Left kidney (tissue), 2 donors: ENCODE measurements around the gene GTF2E1. TPM values are rescaled to one million over a fixed set of nuclear protein-coding genes. Genes with fewer than 3 reads are reported as not detected.

Source experiments
- DNase-seq: peaks from one replicate; pipeline ENCODE4 v3.0.0-alpha.2; 2013
- polyA plus RNA-seq: library from polyadenylated mRNA; unstranded; fragments of 120-200 nt; gene quantifications from one replicate; pipeline ENCODE4 v1.2.1, GENCODE V29; 2013; ENCODE audit not compliant: insufficient read length

The GTF2E1 gene
- polyA plus RNA-seq, 1 donor = 18.5 TPM

- DNase-seq = no peak
These were observed 55.3 kb downstream of the GTF2E1 start for GRCh38 chr3:120797857-120798256.

GRCh38 chr3:120798346-120798745 lies 55.8 kb downstream of the GTF2E1 start:
- no peak for DNase-seq

GRCh38 chr3:120800625-120801024 lies 58.1 kb downstream of the GTF2E1 start:
- DNase-seq = no peak

GRCh38 chr3:120801484-120801883 lies 58.9 kb downstream of the GTF2E1 start:
- DNase-seq = no peak

- no peak for DNase-seq
These were observed 60.4 kb downstream of the GTF2E1 start for GRCh38 chr3:120802916-120803315.

GRCh38 chr3:120816728-120817127 lies 74.2 kb downstream of the GTF2E1 start:
- DNase-seq = no peak

- no peak for DNase-seq
These were observed 78.2 kb downstream of the GTF2E1 start for GRCh38 chr3:120820748-120821147.

GRCh38 chr3:120821426-120821825 lies 78.9 kb downstream of the GTF2E1 start:
- no peak for DNase-seq

GRCh38 chr3:120823156-120823555 lies 80.6 kb downstream of the GTF2E1 start:
- DNase-seq = no peak

GRCh38 chr3:120824613-120825012 lies 82.1 kb downstream of the GTF2E1 start:
- no peak for DNase-seq

- DNase-seq = no peak
These were observed 86.3 kb downstream of the GTF2E1 start for GRCh38 chr3:120828796-120829195.

- no peak for DNase-seq
These were observed 88.5 kb downstream of the GTF2E1 start for GRCh38 chr3:120831066-120831465.

Other genes starting within 250 kb of the GTF2E1 start
- 167 TPM for gene NDUFB4, start 146.4 kb upstream of the GTF2E1 start, polyA plus RNA-seq
- gene HGD, start 60.5 kb upstream of the GTF2E1 start, polyA plus RNA-seq = 97.3 TPM
- gene RABL3, start 228 bp upstream of the GTF2E1 start, polyA plus RNA-seq = 33.2 TPM
- 0.33 TPM for gene STXBP5L, start 165.5 kb downstream of the GTF2E1 start, polyA plus RNA-seq